DMS153 treated with DMSO at 0.1 percent for 48 hours (cell line): ENCODE measurements around the gene PADI1.

ENCODE experiments used
- DNase-seq: peaks from one replicate; lab custom pipeline; 2025; ENCODE audit not compliant: unreplicated experiment; lab: John Stamatoyannopoulos, UW

PADI1 gene

DNA sequence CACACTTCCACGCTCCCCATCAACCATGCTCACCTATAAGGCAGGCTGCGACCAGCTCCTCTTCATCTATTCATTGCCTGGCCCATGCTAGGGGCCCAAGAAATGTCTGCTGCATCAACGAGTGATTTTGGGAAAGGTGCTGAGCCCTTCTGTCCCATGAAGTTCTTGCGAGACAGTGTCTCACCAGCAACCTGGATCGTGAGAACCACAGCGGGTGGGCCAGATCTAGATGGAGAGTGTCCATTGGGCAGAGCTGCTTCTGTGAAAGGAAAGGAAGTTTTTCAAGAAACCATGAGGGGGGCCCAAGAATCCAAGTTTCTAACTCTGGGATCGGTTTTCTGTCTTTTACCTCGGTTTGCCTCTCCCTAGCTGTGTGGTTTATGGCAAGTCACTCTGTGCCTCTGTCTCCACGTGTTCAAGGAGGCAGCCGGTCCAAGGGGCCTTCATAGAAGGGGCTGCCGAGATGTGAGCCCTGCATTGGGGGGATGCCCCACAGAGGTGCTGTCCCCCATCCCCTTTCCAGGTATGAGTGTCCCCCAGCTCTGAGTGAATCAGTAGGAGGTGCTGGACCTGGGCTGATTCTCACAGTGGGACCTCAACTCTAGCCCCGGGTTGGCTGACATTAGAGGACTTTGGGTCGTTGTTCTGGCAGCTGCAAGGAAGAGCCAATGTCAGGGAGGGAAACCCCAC, 8.3 kb upstream of the PADI1 start:
- no peak for DNase-seq

DNA sequence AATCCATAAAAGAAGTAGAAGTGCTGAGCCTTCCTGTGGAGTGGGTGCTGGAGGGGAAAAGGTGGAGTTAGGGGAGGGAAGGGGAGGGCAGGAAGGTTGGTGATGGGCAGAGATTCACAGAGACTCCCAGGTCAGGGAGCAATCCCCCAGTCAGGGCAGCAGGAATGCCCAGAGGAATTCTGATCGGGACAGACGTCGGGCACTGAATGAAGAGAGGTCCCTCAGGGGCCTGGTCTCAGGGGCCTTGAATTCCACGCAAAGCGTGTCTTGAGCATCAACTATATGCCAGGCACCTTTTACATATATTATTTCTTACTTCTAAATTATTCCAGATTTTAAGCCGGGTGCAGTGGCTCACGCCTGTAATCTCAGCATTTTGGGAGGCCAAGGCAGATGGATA, 7.2 kb upstream of the PADI1 start:
- no peak for DNase-seq

DNA sequence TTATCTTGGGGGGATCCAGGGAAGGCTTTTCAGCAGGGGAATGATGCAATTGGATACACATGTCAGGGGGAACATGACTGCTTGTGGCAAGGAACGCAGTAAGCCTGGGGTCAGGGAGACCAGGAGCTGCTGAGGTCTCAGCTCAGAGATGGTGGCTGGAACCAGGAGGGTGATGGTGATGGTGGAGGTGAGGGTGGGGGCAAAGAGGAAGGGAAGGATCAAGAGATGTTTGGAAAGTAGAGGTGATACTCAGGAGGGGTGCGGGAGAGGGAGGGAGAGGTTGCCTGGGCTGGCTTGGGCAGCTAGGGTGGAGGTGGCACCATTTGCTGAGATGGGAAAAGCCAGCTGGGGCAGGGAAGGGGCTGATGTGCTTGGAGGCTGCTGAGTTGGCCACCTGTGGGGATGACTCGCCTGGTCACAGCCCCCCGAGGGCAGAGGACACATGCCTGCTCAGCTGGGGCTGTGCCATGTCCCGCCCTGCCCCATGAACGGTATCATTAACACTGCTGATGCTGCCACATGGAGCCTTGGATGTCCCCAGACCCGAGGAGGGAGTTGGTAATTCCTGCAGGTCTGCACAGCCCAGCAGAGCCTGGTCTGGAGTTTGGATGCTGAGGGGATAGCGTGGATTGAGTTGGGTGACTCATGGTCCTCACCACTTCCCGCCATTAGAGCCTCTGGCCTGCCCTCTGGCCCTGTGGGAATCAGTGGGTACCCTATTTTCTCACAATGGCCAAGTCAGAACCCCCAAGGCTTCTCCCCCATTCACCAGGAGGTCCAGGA, 6.3 kb upstream of the PADI1 start:
- no peak for DNase-seq

DNA sequence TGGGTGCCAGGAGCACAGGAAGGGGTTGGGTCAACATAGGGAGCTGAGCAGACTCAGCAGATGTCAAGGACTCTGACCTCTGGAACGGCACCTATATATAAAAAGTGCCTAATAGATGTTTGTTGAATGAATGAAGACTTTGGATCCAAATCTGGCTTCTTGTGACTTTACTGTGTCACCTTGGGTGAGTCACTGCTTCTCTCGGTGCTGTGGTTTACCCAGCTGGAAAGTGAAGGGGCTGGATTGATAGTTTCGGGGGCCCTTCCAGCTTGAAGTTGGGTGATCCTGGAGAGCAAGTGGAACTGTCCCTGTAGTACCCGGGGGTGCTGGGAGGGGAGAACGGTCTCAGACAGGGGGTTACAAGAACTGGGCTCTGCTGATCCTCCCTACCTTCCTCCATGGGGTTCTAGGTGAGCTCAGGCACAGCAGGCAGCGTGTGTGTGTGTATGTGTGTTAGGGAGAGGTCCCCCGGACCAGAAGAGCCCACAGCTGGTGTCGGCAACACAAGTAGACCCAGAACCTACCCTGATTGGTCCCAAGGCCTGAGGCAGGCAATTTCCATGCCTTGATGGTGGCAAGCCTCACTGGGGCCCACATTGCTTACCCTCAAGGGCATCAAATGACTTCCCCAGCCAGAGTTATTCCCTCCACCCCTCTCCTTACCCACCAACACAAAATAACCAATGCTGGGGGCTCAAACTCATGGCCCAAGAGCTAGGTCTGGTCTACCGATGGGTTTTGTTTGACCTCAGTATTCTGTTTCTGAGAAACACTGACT, 5.5 kb upstream of the PADI1 start:
- no peak for DNase-seq

DNA sequence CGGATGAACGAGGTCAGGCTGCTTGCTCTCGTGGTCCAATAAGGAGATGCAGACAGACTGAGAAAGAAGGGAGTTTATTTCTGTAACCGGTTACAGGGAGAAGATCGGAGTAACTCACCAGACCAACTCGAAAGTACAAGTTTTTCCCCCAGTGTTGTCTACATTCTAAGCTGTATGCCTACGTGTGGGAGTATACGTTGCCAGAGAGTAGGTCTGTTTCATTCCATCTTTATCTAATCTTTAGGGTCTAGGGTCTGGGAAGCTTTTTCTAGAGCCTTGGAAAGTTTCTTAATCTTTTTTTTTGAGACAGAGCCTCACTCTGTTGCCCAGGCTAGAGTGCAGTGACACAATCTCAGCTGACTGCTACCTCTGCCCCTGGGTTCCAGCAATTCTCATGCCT, 4.7 kb upstream of the PADI1 start:
- DNase-seq, result no peak

DNA sequence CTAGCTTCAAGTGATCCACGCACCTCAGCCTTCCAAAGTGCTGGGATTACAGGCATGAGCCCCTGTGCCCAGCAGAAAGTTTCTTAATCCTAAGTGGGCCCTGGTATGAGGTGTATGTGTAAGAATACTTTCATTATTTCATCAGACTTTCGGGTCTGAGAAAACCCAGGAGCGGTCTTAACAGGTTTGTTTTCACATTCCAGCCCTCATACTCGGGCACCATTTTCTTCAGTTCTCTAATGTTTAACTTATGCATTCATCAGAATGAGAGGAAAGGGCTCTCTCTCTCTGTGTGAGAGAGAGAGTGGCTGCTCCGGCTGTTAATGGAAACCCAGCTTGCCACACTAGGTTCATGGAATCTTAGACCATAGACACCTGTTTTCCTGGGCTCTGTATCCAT, 4.2 kb upstream of the PADI1 start:
- DNase-seq, result no peak

DNA sequence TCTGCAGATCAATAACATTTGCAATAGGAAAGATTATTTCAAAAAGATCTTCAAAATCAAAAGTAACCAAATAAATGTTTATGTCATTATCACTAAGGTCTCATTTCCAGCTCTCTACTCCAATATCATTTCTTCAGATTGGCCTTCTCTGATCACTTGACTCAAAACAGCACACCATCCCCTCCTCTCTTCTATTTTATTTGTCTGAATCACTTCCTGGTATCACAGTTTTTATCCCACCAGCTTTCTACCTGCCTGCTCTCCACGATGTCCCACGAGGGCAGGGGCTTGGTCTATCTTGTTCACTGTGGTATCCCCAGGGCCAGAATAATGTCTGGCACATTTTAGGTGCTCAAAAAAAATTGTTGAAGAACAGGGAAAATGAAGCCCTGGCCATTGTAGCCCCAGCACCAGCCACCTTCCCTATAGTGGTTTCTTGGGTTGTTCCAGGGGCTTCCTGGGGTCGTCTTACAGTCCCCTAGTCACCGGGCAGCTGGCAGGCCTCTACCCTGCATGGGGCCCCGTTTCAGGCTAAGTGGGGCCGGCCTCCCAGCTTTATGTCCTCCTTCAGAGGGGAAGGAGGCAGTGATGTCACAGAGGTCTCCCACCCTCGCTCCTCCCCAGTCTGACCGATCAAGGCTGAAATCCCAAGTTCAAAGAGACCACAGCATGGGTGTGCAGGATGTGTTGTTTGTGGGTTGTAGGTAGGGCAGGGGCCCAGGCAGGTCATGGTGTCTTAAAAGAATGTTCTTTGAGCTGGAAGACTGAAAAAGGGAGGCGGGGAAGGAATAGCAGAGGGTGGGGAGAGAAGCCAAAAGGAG, 3.5 kb upstream of the PADI1 start:
- no peak for DNase-seq

DNA sequence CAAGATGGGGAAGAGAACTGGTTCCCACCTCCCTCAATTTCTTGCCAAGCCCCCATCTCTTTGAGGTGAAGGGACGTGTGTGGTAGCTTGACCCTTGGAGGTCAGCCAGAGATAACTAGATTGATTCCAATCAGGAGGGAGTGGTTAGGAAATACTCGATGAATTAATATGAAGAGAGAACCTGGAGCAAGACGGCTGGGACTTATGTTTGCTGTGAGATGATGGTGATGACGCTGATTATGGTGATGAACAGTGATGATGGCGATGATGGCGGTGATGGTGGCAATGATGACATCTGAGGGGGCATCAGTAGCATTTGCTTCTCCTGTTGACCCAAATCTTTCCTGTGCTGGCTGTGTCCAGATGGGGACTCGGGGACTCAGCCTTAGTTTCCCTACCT, 724 bp downstream of the PADI1 start:
- DNase-seq, result no peak

DNA sequence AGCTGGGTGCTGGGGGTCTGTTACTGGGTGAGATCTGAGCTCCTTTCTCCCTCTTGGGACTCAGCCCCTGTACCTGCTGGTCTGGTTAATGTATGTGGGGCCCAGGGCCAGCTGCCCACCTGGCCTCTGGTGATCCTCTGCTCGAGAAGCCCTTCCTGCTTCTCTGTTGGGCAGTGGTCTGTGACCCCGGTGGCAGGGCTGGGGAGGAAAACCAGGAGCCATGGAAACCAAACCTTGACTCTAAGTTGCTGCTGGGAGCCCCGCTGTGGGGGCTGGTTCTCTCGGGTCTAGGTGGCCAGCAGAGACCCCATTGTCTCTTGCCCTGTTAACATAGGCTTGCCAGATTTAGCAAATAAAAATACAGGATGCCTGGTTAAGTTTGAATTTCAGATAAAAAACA, 1.3 kb downstream of the PADI1 start:
- no peak for DNase-seq

DNA sequence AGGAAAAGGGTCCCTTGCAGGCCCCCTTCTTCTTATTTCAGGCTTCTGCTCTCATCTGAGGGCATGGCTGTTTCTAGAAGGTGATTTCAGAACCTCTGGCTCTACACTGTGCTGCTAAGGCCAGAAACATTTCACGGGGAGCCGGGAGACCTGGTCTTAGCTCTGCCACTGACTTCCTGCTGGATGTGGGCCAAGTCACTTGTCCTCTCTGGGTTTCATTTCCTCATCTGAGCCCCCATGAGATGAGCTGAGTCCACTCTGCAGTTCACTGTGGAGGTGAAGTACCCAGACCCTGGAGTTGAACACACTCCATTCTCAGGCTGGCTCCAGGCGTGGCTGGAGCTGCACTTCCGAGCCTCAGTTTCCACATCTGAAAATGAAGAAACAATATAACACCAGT, 2.1 kb downstream of the PADI1 start:
- DNase-seq, result peak; percentile 30

DNA sequence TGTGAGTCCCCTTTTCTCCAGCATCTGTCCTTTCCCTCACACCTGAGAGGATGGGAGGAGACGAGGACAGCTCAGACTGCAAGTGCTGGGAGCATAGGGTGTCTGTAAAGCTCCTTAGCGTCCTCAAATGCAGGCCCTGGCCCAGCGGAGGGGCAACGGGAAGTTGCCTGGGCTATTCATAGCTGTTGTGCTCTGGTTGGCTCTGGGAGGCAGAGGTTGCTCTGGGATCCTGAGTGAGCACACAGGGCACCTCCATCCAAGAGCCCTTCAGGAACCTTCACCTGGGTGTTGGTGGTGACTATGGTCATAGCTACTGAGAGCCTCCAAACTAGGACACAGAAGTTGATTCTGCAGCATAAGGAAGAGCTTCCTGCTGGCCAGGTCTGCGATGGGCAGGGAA, 2.6 kb downstream of the PADI1 start:
- no peak for DNase-seq

DNA sequence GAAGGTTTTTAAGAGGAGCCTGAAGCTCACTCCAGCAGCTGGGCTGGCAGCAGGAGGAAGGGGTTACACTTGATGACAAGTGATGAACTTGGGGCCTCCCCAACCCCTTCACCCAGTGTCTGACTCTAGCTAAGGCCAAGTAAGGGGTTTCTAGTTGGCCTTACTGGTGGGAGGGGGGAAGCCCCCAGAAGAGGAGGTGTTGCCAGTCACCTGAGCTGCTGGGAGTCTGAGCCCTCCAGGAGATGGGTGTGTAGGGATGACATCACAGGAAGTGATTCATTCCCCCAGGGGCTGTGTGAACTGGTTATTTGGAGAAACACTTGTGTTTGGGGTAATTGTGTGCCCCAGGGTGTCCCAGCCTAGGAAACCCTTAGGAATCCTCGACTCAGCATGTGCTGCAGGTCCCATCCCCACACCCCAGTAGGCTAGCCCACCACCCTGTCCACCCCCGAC, 3.1 kb downstream of the PADI1 start:
- DNase-seq, result no peak

DNA sequence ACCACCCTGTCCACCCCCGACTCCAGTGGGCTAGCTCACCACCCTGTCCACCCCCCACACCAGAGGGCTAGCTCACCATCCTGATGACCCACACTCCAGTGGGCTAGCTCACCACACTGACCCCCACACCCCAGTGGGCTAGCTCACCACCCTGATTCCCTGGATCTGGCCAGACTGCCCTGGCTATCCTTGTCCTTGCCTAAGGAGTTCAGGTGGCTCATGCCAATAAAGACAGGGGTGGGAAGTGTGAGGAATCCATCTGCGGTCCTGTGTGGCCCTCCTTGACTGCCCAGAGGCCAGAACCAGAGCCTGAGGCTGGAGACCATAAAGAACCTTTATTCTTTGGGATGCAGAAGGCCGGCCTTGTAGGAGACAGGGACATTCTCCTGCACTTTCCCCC, 3.6 kb downstream of the PADI1 start:
- no peak for DNase-seq

DNA sequence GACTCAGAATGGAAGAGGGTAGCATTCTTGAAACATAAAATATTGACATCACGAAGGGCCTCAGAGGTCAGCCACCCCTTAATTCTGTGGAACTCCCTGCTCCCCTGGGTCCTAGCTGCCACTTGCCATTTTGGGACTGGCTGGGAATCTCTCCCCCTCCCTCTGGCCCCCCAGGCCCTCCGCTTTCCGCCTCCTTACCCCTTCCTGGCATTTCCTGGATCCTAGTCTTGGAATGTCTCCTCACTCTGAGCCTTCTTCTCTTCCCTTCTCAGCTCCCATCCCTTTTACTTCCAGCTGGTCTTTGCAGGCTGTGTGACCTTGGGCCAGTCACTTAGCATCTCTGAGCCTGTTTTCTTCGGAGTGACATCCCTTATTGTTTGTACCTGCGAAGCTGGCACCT, 4.5 kb downstream of the PADI1 start:
- DNase-seq, result no peak

DNA sequence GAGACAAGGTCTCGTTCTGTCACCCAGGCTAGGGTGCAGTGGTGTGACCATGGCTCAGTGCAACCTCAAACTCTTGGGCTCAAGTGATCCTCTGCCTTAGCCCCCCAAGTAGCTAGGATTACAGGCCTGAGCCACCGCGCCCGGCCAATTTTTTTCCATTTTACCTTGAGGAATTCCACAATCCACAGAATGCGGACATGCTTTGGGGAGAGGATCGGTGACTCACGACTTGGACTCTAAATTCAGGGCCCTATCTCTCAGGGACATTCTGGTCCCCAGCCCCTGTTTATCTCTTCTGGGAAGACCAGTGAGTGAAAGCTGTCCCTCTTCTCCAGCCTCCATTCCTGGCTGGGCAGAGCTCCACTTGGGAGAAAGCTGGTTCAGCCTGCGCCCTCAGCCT, 5.2 kb downstream of the PADI1 start:
- DNase-seq, result no peak

DNA sequence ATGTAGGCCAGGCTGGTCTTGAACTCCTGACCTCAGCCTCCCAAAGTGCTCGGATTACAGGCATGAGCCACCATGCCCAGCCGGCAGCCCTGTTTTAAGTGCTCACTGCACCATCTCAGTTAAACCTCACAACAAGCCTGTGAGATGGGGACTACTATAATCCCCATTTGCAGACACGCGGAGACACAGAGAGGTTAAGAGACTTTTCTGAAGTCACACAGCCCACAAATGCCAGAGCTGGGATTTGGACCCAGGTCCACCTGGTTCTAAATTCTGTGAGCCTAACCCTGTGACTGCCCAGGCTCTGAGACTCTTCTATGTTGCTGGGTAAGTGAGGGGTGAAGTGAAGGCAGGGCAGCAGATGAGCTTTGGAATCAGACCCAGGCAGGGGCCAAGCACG, 6.4 kb downstream of the PADI1 start:
- DNase-seq, result no peak

DNA sequence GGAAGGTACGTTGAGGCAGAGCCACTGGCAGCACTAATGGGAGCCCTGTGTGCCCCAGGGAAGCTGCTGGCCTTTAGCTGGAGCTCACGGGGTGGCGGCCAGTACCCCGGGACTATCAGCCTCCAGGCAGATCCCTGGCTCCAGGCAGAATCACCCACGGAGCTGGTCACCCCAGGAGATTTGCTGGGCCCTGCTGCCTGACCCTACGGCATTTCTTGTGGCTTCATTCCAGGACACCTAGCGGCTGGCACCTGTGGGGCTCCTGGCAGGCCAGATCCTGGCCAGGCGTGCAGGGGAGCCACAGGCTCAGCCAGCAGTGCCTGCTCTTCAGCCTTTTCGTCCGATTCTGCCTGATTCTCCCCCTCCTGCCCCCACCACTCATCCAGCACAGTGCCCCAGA, 7.1 kb downstream of the PADI1 start:
- no peak for DNase-seq

DNA sequence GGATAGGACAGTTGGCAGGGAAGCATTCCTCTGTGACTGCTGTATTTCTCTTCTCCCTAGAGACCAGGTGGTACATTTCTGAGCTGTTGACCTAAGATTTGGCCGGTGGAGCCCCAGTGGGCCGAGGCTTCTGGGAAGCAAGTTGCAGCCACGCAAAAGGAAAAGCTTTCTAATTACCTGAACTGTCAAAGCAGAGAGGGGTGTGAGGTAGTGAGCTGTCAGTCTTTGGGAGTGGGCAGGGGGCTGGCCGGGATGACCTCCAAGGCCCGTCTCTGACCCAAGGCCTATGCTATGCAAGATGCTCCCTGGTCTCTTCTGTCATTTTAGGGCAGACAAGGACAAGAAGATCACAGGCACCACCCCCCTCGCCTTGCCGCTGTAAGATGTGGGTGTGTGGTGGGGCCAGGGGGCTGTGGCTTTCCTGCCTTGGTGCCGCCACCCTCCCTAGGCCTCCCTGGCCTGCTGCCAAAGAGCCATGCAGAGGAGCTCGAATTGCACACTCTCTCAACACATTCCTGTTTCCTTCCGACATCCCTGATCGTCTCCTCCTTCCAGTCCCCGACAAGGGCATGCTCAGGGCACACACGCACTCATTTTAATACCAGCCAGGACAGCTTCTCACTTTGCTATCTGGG, 7.7 kb downstream of the PADI1 start:
- peak; percentile 21 for DNase-seq

DNA sequence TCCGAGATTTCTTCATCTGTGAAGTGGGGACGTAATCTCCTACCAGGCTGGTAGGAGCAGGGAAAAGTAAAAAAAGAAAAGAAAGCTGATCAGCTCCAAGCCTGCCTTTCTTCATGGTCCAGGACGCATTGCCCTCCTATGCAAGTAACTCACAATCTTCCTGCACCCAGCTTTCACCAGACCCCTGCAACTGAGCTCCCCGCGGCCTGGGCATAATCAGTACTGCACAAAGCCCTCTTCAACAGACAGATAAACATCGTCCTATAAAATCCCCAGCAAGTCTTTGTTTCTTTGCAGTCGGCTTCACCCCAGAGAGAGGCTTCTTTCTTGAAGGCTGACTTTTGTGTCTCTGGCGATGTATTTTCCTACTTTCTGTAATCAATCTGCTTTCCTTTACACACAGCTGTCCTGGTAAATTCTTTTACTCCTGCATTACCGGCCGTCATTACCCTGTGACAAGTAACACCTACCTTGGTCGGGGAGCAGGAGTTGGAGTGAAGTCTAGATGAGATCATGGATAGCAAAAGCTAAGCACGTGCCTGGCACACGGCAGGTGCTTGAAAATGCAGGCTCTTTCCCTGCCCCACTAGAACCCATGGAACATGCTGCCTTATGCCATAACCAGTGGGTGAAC, 8.3 kb downstream of the PADI1 start:
- DNase-seq, result no peak

DNA sequence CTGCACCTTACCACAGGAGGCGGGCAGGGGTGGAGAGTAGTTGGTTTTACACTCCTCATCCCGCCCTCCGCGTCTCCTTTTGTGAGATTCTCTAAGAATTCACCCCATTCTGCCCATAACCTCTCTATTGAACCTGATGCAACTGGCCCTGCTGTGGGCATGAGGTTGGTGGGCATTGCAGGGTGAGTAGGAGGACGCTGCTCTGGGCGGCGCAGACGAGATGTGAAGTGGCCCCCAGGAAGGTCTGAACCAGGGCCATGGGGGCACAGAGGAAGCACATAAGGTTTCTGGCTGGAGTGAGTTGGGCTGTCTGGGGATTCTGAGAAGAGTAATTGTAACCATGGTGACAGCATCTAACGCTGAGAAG, 8.8 kb downstream of the PADI1 start:
- DNase-seq, result no peak
